ENCODE data around the gene ICAM4. TPM values are rescaled to one million over a fixed set of nuclear protein-coding genes. Genes with fewer than 3 reads are reported as not detected.

ICAM4 gene
- total RNA-seq, 2 experiments from 2014 or later = 0.38 TPM; not detected in 1

DNA sequence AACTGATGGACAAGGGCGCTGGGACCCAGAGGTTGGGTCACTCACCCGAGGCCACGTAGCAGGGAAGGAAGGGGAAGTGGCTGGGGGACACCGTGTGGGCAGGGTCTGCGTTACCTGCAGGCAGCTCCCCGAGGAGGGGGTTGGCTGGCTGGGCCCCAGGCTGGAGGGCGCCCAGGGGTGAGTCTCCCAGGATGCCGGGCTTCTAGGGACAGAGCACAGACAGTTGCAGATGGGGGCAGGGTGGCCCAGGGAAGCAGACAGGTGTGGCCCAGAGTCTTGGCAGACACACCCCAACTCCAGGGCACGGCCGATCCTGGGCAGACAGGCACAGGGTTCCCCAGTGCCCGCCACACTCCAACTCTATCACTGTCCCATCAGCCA, 34.7 kb downstream of the ICAM4 start:
- no peaks in the 10 kb centered on the region for H4K20me1 ChIP-seq (ENCODE audit: insufficient read depth, low read length)
- H3K27ac ChIP-seq (ENCODE audit: low read depth, low read length, poor library complexity, severe bottlenecking) = no peak overlapping the region
- CTCF ChIA-PET (ENCODE audit: unreplicated experiment) = no interaction called here
- intact Hi-C loops (cut with micrococcal nuclease; ENCODE audit: unreplicated experiment) = no loop called here
- H3K4me3 ChIP-seq (ENCODE audit: low read depth, low read length, poor library complexity, severe bottlenecking) = no peak overlapping the region
- no peak overlapping the region for H2AFZ ChIP-seq (ENCODE audit: low read length)
- no peaks in the 10 kb centered on the region for H3K9me3 ChIP-seq (ENCODE audit: low read length)
- BruUV-seq (replicated peaks) = no TSS peak
- no peaks in the 10 kb centered on the region for H3K9me2 ChIP-seq (ENCODE audit: insufficient read depth, low read length)
- no peaks in the 10 kb centered on the region for H3K4me1 ChIP-seq (ENCODE audit: insufficient read depth, low read length, poor library complexity, severe bottlenecking)
- TF ChIP-seq CTCF (conservative IDR thresholded peaks at IDR 0.05; ENCODE audit: low read length) = no peak
- no peak for TF ChIP-seq EZH2phosphoT487 (IDR thresholded peaks at IDR 0.05; ENCODE audit: borderline replicate concordance, low read depth, low read length)
- POLR2A ChIA-PET = interaction anchor here (0.6 kb wide), 1 partner anchor 353 kb away, joined by 3 read pairs; no protein-coding TSS in a partner anchor
- no peak overlapping the region for H3K4me2 ChIP-seq (ENCODE audit: low read length)
- peaks cover 97% of the 10 kb centered on the region for H3K36me3 ChIP-seq (ENCODE audit: insufficient read depth, low read length)
- no peak for DNase-seq (ENCODE audit: low spot score)
- H3K79me2 ChIP-seq (ENCODE audit: insufficient read depth, low read depth, low read length) = no peaks in the 10 kb centered on the region

DNA sequence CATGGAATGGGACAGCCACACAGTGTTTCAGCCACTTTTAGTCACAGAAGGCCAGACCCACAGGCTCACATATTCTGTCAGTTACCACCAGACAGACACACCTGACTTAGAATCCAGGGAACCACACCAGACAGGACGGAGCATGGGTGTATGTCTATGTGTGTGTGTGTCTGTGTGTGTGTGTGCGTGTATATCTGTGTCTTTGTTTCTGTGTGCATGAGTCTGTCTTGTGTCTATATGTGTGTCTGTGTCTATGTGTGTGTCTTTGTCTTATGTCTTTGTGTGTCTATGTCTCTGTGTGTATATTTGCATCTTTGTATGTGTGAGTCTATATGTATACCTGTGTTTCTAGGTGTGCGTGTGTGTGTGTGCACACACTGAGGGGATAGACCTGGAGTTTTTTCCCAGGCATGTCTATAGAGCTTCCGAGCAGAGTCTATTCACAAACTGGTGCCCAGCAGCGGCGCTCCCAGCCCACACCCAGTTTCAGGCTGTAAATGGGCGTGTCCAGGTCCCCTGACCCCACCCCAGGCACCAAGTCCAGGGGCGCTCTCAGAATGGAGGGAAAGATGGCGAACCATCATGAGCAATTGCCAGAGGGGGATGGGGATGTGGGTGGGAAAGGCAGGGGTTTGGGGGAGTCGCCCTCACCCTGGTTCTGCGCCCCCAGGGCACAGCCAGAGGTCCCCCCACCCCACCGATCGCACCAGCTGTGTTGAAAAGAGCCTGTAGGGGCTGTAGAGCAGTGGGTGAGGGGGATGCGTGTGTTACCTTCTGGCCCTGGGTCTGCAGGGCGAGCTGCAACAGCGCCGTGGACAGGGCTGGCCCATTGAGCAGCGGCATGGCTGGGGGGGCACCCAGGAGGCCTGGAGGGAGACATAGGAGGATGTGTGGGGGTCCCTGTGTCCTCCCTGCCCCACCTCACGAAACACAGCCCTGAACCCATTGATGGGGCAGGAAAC, 35.4 kb downstream of the ICAM4 start:
- H3K4me3 ChIP-seq (ENCODE audit: low read depth, low read length, poor library complexity, severe bottlenecking) = no peak overlapping the region
- H3K9me2 ChIP-seq (ENCODE audit: insufficient read depth, low read length) = no peaks in the 10 kb centered on the region
- no peaks in the 10 kb centered on the region for H3K79me2 ChIP-seq (ENCODE audit: insufficient read depth, low read depth, low read length)
- no peaks in the 10 kb centered on the region for H3K4me1 ChIP-seq (ENCODE audit: insufficient read depth, low read length, poor library complexity, severe bottlenecking)
- no TSS peak for BruUV-seq (replicated peaks)
- no peak overlapping the region for H3K4me2 ChIP-seq (ENCODE audit: low read length)
- ChIA-PET CTCF (ENCODE audit: unreplicated experiment) (no interaction called here), POLR2A (interaction anchor here (0.6 kb wide), 1 partner anchor 352 kb away, joined by 3 read pairs; no protein-coding TSS in a partner anchor)
- H4K20me1 ChIP-seq (ENCODE audit: insufficient read depth, low read length) = no peaks in the 10 kb centered on the region
- H2AFZ ChIP-seq (ENCODE audit: low read length) = no peak overlapping the region
- no peak for DNase-seq (ENCODE audit: low spot score)
- peaks cover 97% of the 10 kb centered on the region for H3K36me3 ChIP-seq (ENCODE audit: insufficient read depth, low read length)
- H3K9me3 ChIP-seq (ENCODE audit: low read length) = no peaks in the 10 kb centered on the region
- intact Hi-C loops (cut with micrococcal nuclease; ENCODE audit: unreplicated experiment) = no loop called here
- TF ChIP-seq EZH2phosphoT487 (IDR thresholded peaks at IDR 0.05; ENCODE audit: borderline replicate concordance, low read depth, low read length) (no peak), CTCF (conservative IDR thresholded peaks at IDR 0.05; ENCODE audit: low read length) (no peak)
- no peak overlapping the region for H3K27ac ChIP-seq (ENCODE audit: low read depth, low read length, poor library complexity, severe bottlenecking)

GRCh38 chr19:10325732-10326131, 39.0 kb downstream of the ICAM4 start:
- Histone ChIP-seq H4K20me1 (ENCODE audit: insufficient read depth, low read length) (0 out of 2 replicates have a peak, but pooled peaks cover 4% of the 10 kb centered on the region), H2AFZ (ENCODE audit: low read length) (no peak overlapping the region), H3K36me3 (ENCODE audit: insufficient read depth, low read length) (peaks cover 100% of the 10 kb centered on the region), H3K27ac (ENCODE audit: low read depth, low read length, poor library complexity, severe bottlenecking) (no peak overlapping the region), H3K4me1 (ENCODE audit: insufficient read depth, low read length, poor library complexity, severe bottlenecking) (no peaks in the 10 kb centered on the region), H3K9me2 (ENCODE audit: insufficient read depth, low read length) (no peaks in the 10 kb centered on the region), H3K9me3 (ENCODE audit: low read length) (no peaks in the 10 kb centered on the region), H3K79me2 (ENCODE audit: insufficient read depth, low read depth, low read length) (peaks cover 7% of the 10 kb centered on the region; the same call in 1 of the 2 replicates), H3K4me2 (ENCODE audit: low read length) (no peak overlapping the region), H3K4me3 (ENCODE audit: low read depth, low read length, poor library complexity, severe bottlenecking) (no peak overlapping the region)
- CTCF ChIA-PET (ENCODE audit: unreplicated experiment) = no interaction called here
- no peak for DNase-seq (ENCODE audit: low spot score)
- intact Hi-C loops (cut with micrococcal nuclease; ENCODE audit: unreplicated experiment) = no loop called here
- TF ChIP-seq EZH2phosphoT487 (IDR thresholded peaks at IDR 0.05; ENCODE audit: borderline replicate concordance, low read depth, low read length) (no peak), CTCF (conservative IDR thresholded peaks at IDR 0.05; ENCODE audit: low read length) (no peak)
- no TSS peak for BruUV-seq (replicated peaks)
- POLR2A ChIA-PET = interaction anchor here (0.7 kb wide), 1 partner anchor 43 kb away, joined by 3 read pairs; no protein-coding TSS in a partner anchor

Measured in OCI-LY7 (cell line).